GM12872 (cell line): ENCODE measurements around the gene TOX3.

Source experiments
- CTCF ChIP-seq: IDR thresholded peaks from 3 replicates; pipeline ENCODE4 v1.5.1; 2011; ENCODE audit warnings: low read depth, mild to moderate bottlenecking, low read length, moderate library complexity; ENCODE audit not compliant: insufficient read depth

The TOX3 gene

GRCh38 chr16:52460639-52461178 is 86.2 kb downstream of the TOX3 start:
- TF ChIP-seq CTCF: no peak

- TF ChIP-seq CTCF: no peak
Observed at GRCh38 chr16:52456368-52456767, 90.6 kb downstream of the TOX3 start.

DNA sequence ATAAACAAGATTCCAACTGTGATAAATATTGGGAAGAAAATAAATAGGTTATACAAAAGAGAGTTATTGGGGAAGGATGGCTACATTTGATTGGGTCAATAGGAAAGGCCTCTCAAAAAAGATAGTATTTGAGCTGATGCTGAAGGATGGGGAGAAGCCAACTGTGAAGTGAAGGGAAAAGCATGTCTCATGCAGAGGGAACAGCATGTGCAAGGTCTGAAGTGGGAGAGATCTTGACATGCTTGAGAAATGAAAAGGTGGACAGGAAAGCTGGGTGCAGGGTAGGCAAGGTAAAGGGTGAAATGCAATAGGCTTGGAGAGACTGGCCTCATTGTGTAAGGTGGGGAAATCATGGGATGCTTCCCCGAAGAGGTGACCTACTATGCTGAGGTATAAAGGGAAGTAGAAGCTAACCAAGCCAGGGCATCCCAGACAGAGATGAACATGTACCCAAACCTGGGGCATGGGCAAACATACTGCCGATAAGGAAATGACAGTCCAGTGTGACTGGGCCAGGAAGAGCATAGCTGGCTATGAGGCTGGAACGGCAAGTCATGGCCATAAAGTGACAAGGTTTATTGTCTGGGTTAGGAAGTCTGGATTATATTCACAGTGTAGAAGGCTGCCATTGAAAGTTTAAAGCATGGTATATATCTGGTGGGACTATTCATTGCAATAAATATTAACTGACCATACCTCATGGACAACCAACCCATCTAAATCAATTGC is 91.2 kb downstream of the TOX3 start:
- TF ChIP-seq CTCF: no peak

DNA sequence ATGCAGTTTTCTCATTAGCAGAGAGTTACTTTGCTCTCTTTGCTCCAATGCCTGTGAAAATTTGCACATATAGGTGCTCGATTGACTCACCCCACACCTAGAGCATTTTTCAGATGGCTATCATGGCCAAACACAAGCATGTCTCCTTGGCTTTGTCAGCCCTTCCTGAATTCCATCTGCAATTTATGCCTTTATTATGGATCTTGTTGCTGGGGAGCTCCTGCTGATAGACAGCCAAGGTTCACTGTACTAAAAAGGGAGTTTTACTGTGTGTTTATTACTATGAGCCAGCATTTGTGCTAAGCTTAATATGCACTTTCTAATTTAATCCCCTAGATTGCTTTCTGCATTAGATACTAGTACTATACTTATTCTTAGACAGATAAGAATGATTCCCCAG is 93.3 kb downstream of the TOX3 start:
- TF ChIP-seq CTCF: no peak

DNA sequence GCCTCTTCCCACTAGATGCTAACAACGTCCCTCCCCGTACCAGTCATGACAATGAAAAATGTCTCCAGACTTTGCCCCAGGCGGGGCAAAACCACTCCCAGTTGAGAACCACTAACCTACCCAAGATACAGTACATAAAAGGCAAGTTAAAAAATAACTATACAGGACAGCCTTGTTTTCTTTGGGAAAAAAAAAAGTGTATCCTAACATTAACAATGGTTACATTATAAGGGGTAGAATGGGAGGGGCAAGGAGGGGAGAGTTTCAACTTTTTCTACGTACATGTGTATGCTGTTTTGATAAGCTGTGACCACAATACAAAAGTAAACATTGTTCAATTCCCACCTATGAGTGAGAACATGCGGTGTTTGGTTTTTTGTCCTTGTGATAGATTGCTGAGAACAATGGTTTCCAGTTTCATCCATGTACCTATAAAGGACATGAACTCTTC is 94.9 kb downstream of the TOX3 start:
- no peak for TF ChIP-seq CTCF

- no peak for TF ChIP-seq CTCF
Observed at GRCh38 chr16:52450916-52451315, 96.0 kb downstream of the TOX3 start.

DNA sequence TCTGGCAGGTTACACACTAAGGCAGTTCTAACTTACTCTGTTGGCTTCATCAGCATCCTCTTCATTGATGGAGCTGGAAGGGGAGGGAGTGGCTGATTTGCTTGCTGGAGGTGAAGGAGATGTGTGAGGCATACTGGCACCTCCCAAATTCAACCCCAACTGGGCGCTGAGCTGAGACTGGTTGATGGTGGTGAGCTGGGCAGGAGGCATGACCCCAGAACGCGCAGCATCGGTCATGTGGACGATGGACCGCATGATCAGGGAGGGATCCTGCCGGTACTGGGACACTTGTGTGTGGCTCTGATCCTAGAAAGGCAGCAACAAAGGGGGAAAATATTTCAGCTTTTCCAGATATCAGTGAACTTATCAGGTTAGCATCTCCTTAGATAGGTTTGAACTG is 96.7 kb downstream of the TOX3 start:
- TF ChIP-seq CTCF: no peak
